ENCODE data around the gene PIP4K2A.

Gene PIP4K2A

DNA sequence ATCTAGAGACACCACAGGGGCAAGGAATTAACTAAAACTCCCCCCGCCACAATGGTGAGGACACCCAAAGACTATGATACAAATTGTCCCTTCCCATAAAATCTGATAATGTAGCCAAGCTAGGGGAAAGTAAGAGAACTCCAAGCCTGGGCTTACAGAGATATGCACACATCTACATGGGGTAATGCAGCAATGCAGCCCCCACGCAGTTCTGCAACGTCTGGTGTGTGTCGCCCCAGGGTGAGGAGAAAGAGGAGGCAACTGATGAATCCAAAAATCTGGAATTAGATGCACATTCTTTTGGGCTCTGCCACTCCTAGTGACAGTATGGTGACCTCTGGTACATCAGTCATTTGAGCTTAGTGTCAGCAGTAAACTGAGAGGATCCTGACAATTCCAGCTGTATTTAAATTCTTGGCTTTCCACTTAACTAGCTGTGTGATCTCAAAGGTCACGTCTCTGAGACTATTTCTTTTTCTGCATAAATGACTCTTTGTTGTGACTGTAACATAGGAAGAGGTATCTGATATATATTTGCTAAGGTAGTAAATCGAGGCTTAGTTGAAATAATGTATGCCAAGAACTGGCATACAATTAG, 51.5 kb downstream of the PIP4K2A start:
- DNase-seq: no peak

- no peak for DNase-seq
These were observed 54.5 kb downstream of the PIP4K2A start for GRCh38 chr10:22659866-22660265.

DNA sequence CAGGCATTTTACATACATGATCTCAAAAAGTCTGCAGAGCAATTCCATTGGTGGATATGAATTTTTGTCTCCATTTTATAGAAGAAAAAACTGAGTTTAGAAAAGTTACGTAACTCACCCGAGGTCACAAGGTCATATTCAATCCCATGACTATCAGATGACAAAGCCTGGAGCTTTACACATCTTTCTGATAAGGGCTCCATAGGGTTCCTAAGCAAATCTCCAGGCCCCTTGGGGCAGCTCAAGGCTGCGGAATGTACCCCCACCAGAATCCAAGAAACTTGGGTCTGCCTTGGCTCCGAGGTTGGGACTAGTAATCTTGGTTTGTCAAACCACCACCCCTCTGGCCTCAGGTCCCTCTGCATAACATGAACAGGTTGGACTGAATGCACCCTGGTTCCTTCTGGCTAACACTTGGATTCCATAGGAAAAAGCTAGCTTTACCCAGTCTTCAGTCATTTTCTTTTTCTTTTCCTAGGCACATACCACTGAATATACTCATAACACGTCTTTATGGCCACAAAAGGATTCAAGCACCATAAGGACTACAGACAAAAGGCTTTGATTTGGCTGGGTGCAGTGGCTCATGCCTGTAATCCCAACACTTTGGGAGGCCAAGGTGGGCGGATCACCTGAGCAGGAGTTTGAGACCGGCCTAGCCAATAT, 55.5 kb downstream of the PIP4K2A start:
- DNase-seq: no peak

DNA sequence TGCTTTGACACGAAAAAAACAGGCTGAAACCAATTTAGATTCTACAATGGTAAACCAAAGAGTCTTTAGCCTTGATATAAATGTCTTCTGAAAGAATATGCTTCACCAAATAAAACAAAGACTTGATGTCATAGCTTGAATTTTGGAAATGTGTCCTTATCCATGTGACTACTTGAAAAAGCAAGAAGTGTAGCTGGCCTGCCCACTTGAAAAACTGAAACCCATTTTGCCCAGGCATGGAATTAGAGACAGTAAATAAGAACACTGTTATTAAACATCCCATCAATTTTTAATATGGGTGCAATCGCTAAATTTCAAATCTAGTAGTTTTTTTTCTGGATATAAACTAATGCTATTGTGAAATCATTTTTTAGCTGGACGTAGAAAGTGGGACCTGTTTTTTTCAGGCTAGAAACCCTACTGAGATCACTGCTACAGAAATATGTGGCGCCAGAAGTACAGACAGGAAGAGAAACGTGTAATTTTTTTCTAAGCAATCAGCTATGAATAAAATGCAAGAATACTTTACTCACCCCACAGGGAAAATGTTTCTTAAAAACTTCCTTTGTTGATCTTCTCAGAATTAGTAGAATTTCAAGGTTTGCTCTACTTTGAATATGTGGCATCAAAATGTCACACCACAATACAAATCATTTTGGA, 56.7 kb downstream of the PIP4K2A start:
- no peak for DNase-seq

DNA sequence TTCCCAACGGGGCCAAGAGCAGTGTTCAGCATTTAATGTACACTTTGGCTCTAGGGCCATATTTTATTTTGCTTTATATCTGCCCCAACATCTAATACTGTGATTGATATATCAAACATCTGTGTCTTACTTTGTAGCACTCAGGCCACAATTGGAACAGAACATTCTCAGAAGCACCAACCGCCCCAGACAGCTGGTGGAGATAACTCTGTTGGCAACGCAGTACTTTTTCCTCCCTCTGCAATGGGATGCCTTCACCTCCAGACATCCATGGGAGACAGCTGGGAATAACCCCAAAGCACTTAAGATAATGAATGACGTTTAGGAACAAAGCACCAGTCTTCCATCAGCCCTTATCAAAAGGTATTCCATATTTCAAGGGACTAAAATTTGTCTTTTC, 57.4 kb downstream of the PIP4K2A start:
- no peak for DNase-seq

DNA sequence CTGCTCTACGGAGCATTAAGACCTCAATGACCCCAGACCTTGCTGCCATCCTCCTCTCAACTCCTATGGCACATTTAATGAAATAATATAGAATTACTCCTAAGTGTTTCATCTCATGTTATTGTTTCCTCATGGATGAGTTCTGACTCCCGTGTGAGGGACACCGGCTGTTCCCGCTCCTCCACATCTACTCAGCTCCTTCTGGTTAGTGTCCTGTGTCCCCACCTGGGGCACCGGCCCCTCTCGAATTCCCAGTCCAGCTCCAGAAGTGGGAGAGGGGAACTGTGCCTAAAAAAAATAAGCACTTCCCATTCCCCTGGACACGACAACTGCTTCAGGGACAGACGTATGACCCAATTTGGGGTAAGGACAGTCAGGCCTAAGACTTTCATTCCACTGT, 58.3 kb downstream of the PIP4K2A start:
- no peak for DNase-seq

GRCh38 chr10:22655312-22655981, 58.9 kb downstream of the PIP4K2A start:
- no peak for DNase-seq

DNA sequence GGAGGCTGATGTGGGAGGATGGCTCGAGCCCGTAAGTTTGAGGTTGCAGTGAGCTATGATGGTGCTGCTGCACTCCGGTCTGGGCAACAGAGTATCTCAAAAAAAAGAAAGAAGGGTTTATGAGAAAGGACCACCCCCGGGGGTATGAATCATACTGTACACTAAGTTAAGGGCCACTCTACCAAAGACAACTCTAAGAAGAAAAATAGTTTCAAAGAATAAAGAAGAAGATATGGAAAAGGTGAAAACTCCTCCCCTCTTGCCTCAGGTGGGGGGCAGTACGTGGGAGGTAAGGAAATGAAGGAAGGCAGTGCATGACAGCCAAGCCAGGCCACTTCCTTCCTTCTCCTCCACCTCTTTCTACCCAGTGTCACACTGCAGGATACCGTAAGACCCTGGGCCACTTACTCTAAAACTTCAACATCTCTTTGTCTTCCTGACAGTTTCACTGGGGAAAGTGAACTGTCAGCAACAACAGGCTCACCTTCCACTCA, 61.3 kb downstream of the PIP4K2A start:
- no peak for DNase-seq

- DNase-seq: no peak
These were observed 63.0 kb downstream of the PIP4K2A start for GRCh38 chr10:22651276-22651980.

GRCh38 chr10:22649994-22650393, 64.4 kb downstream of the PIP4K2A start:
- no peak for DNase-seq

- no peak for DNase-seq
These were observed 65.0 kb downstream of the PIP4K2A start for GRCh38 chr10:22649390-22649841.

DNA sequence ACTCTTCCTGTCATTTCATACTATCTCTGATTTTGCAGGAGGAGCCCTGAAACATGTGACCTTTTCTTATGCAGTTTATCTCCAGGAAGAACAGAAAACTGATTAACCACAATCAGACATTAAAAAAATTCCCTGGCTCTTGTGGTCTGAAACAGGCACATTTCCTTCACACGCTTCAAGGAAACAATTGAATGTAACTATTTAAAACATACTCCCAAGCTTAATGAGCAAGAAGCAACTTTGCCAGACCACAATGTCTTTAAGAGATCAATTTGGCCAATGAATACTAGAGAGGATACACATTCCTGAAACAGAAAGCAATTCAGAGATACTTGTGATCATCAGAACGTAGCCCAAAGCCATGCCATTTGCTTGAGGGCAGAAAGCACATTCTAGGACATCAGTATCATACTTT, 65.8 kb downstream of the PIP4K2A start:
- no peak for DNase-seq

GRCh38 chr10:22647244-22647643, 67.1 kb downstream of the PIP4K2A start:
- DNase-seq: no peak

DNA sequence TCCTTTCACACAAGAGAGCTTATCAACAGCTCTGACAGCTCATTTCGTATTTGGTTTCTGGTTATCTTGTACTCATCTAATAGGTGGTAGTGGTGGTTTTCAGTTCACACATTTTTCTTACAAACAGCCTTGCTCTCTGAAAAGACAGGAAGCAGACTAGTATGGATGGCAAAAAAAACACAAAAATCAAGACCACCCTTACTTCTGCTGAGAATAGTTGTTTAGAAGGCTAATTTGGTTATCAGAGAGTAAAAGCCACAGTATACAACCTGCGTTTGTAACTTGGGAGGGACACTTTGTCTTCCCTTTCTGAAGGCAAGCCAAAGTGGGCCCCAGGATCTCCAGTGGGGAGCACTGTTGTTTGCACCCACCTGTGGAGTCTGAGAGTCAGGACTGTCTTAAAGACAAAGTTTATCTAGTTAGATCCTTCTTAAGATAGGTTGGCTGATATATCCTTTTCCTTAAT, 68.0 kb downstream of the PIP4K2A start:
- no peak for DNase-seq

DNA sequence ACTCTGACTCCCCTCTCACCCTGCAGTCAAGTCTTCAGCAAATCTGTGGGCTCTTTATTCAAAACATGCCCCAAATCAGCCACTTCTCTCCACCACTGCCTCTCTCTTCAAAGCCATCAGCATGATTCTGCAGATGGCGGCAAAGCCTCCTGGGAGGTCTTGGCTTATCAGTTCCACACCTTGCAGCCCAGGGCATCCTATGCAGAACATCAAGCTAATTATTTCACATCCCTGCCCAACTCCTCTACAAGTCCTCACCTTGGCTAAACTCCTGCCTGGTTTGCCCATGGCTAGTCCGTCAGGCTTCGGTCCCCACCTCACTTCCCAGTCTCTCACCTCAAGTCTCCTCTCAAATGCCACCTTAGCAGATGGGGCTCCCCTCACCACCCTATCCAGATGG, 70.2 kb downstream of the PIP4K2A start:
- DNase-seq: no peak

- no peak for DNase-seq
These were observed 70.6 kb downstream of the PIP4K2A start for GRCh38 chr10:22643775-22644174.

GRCh38 chr10:22643116-22643515, 71.3 kb downstream of the PIP4K2A start:
- no peak for DNase-seq

- no peak for DNase-seq
These were observed 72.6 kb downstream of the PIP4K2A start for GRCh38 chr10:22641743-22642142.

- no peak for DNase-seq
These were observed 74.0 kb downstream of the PIP4K2A start for GRCh38 chr10:22640359-22640758.

GRCh38 chr10:22638863-22639262, 75.5 kb downstream of the PIP4K2A start:
- DNase-seq: no peak

DNA sequence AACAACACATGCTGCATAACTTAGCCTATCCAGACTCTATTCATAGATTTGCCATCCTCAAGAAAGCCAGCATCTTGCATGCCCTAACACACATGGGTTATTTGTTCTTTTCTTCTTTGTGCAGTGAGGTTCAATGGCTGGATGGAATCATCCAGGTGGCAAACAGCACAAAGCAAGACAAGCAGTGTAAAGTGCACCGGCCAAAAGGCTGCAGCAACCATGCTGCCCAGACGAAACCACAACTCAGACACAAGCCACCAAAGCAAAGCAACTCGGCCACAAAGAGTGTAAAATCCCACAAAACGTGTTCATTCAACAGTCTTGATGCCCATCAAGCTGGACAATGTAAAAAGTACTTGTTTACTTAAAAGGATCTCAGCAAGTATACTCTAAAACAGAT, 76.9 kb downstream of the PIP4K2A start:
- no peak for DNase-seq

- no peak for DNase-seq
These were observed 78.7 kb downstream of the PIP4K2A start for GRCh38 chr10:22635650-22636049.
